H1 (cell line): ENCODE measurements around the gene CA10. TPM values are rescaled to one million over a fixed set of nuclear protein-coding genes. Genes with fewer than 3 reads are reported as not detected.

Experiments used
- CTCF ChIA-PET: fragments of 300-600 bp; sonication (Branson Sonifier 250); formaldehyde crosslinking; loops from one replicate; lab custom pipeline; 2021; ENCODE audit not compliant: partially characterized antibody; lab: Charles Lee
- POLR2A ChIA-PET: fragments of 300-600 bp; sonication (Branson Sonifier 250); formaldehyde crosslinking; loops from one replicate; lab custom pipeline; 2021; ENCODE audit warnings: inconsistent platforms; ENCODE audit not compliant: partially characterized antibody; lab: Charles Lee
- DNase-seq, 2 experiments: peaks; one replicate each; pipeline versions ENCODE4 v3.0.0 to v3.0.0-alpha.2; 2010 to 2022; ENCODE audit warnings: low spot score in 2 of 2, low read depth in 1 of 2, mixed read lengths in 1 of 2
- FAIRE-seq: peaks from 2 replicates; lab custom pipeline; 2011; peaks lifted over from hg19 to GRCh38; lab: Jason Lieb, UNC
- H2AFZ ChIP-seq: 2 replicates; pipeline ENCODE4 v1.8.1; 2012; ENCODE audit warnings: low read length, inconsistent platforms
- H2AK5ac ChIP-seq: 2 replicates; pipeline ENCODE4 v1.6.1; 2013; ENCODE audit warnings: low read depth, low read length
- H2BK120ac ChIP-seq: replicated peaks from 2 replicates; pipeline ENCODE3; 2013; ENCODE audit warnings: low read depth, low read length, inconsistent platforms
- H2BK12ac ChIP-seq: 2 replicates; pipeline ENCODE4 v1.6.1; 2013; ENCODE audit warnings: low read depth, low read length
- H2BK15ac ChIP-seq: 2 replicates; pipeline ENCODE4 v1.6.1; 2013; ENCODE audit warnings: low read length
- H2BK20ac ChIP-seq: 2 replicates; pipeline ENCODE4 v1.6.1; 2013; ENCODE audit warnings: low read length
- H2BK5ac ChIP-seq: 2 replicates; pipeline ENCODE4 v1.6.1; 2013; ENCODE audit warnings: low read depth, low read length
- H3K14ac ChIP-seq: 2 replicates; pipeline ENCODE4 v1.6.1; 2013; ENCODE audit warnings: inconsistent platforms; ENCODE audit not compliant: insufficient read length
- H3K18ac ChIP-seq: 2 replicates; pipeline ENCODE4 v1.6.1; 2013; ENCODE audit warnings: low read length; ENCODE audit errors: extremely low read depth
- H3K23ac ChIP-seq: 2 replicates; pipeline ENCODE4 v1.6.1; 2013; ENCODE audit warnings: inconsistent platforms; ENCODE audit not compliant: insufficient read length
- H3K23me2 ChIP-seq: 2 replicates; pipeline ENCODE4 v1.6.1; 2013; ENCODE audit warnings: low read depth, low read length
- H3K27ac ChIP-seq: 2 replicates; pipeline ENCODE4 v1.6.1; 2011; ENCODE audit warnings: low read depth, low read length, inconsistent platforms
- H3K27me3 ChIP-seq, 4 experiments: replicated peaks in 1 of 4; 1 replicate in 1 of 4; 2 replicates in 3 of 4; pipeline versions ENCODE4 v1.6.1 to v1.8.1; 2011 to 2013; ENCODE audit warnings: low read length in 3 of 4, mild to moderate bottlenecking in 3 of 4, inconsistent platforms in 2 of 4, mixed read lengths in 2 of 4, moderate library complexity in 1 of 4; ENCODE audit not compliant: control insufficient read depth in 3 of 4, insufficient read depth in 3 of 4; ENCODE audit errors: extremely low read depth in 1 of 4
- H3K36me3 ChIP-seq, 4 experiments: 2 replicates each; pipeline versions ENCODE4 v1.6.1 to v1.8.1; 2011 to 2013; ENCODE audit warnings: mild to moderate bottlenecking in 4 of 4, low read length in 3 of 4, moderate library complexity in 2 of 4, control low read depth in 1 of 4, inconsistent platforms in 1 of 4; ENCODE audit not compliant: insufficient read depth in 4 of 4, control insufficient read depth in 2 of 4
- H3K4ac ChIP-seq: replicated peaks from 2 replicates; pipeline ENCODE3; 2013; ENCODE audit warnings: low read length, low read depth, mixed read lengths, inconsistent platforms; ENCODE audit not compliant: insufficient read length
- H3K4me1 ChIP-seq, 4 experiments: replicated peaks in 1 of 4; 1 replicate in 1 of 4; 2 replicates in 3 of 4; pipeline versions ENCODE4 v1.6.1 to v1.8.1; 2011 to 2013; ENCODE audit warnings: low read length in 3 of 4, inconsistent platforms in 2 of 4, mixed read lengths in 1 of 4; ENCODE audit not compliant: insufficient read depth in 4 of 4, control insufficient read depth in 3 of 4
- H3K4me2 ChIP-seq, 2 experiments: 2 replicates each; pipeline versions ENCODE4 v1.6.1 to v1.8.1; 2011 to 2013; ENCODE audit warnings: low read depth in 2 of 2, low read length in 2 of 2, control low read depth in 1 of 2, inconsistent platforms in 1 of 2, mild to moderate bottlenecking in 1 of 2; ENCODE audit not compliant: insufficient read depth in 1 of 2
- H3K4me3 ChIP-seq, 4 experiments: fragments of 200-600, 300-600 bp in 1 of 4; sonication (generic), shearing (Covaris generic), sonication (Bioruptor Twin) in 1 of 4; 2 replicates each; pipeline versions ENCODE4 v1.5.1 to v1.8.1; 2011 to 2016; ENCODE audit warnings: low read length in 4 of 4, low read depth in 3 of 4, control low read depth in 2 of 4, inconsistent platforms in 2 of 4, mild to moderate bottlenecking in 2 of 4, mixed read lengths in 1 of 4, moderate library complexity in 1 of 4; ENCODE audit not compliant: insufficient read depth in 2 of 4; ENCODE audit errors: extremely low read depth in 1 of 4
- H3K56ac ChIP-seq: replicated peaks from 2 replicates; pipeline ENCODE3; 2013; ENCODE audit warnings: low read depth, mild to moderate bottlenecking, mixed read lengths, low read length, inconsistent platforms; ENCODE audit not compliant: insufficient read length
- H3K79me1 ChIP-seq: 2 replicates; pipeline ENCODE4 v1.6.1; 2013; ENCODE audit warnings: low read depth, low read length, control low read depth
- H3K79me2 ChIP-seq, 2 experiments: 2 replicates each; pipeline versions ENCODE4 v1.6.1 to v1.8.1; 2012 to 2013; ENCODE audit warnings: low read length in 2 of 2, mild to moderate bottlenecking in 2 of 2, inconsistent platforms in 1 of 2; ENCODE audit not compliant: insufficient read depth in 2 of 2, control insufficient read depth in 1 of 2
- H3K9ac ChIP-seq, 4 experiments: replicated peaks in 1 of 4; 1 replicate in 1 of 4; 2 replicates in 3 of 4; pipeline versions ENCODE4 v1.6.1 to v1.8.1; 2011 to 2013; ENCODE audit warnings: low read depth in 3 of 4, low read length in 3 of 4, control low read depth in 2 of 4, mild to moderate bottlenecking in 2 of 4, moderate library complexity in 2 of 4, inconsistent platforms in 1 of 4; ENCODE audit errors: extremely low read depth in 1 of 4
- H3K9me3 ChIP-seq, 2 experiments: 2 replicates each; pipeline versions ENCODE4 v1.6.1 to v1.8.1; 2012 to 2013; ENCODE audit warnings: mild to moderate bottlenecking in 2 of 2, moderate library complexity in 2 of 2, control low read depth in 1 of 2, inconsistent platforms in 1 of 2, low read depth in 1 of 2, low read length in 1 of 2, mixed read lengths in 1 of 2; ENCODE audit not compliant: insufficient read depth in 2 of 2
- H4K20me1 ChIP-seq, 2 experiments: replicated peaks in 1 of 2; 2 replicates each; pipeline versions ENCODE3 to v1.8.1; 2011 to 2013; ENCODE audit warnings: inconsistent platforms in 2 of 2, low read length in 2 of 2, mild to moderate bottlenecking in 1 of 2; ENCODE audit not compliant: insufficient read depth in 2 of 2, control insufficient read depth in 1 of 2
- H4K5ac ChIP-seq: 2 replicates; pipeline ENCODE4 v1.6.1; 2013; ENCODE audit warnings: low read length, low read depth, mixed read lengths, inconsistent platforms; ENCODE audit not compliant: insufficient read length
- H4K8ac ChIP-seq: 2 replicates; pipeline ENCODE4 v1.8.0; 2013; ENCODE audit warnings: mild to moderate bottlenecking, moderate library complexity, low read length, inconsistent platforms; ENCODE audit not compliant: insufficient read depth; ENCODE audit errors: extremely low read depth
- H4K91ac ChIP-seq: replicated peaks from 2 replicates; pipeline ENCODE3; 2013; ENCODE audit warnings: low read length, mixed read lengths, inconsistent platforms; ENCODE audit not compliant: insufficient read length
- CHD2 ChIP-seq: IDR thresholded peaks from 2 replicates; pipeline ENCODE4 v1.6.1; 2012; ENCODE audit warnings: low read length, improper control_type of control experiment
- TAF1 ChIP-seq: IDR thresholded peaks from 2 replicates; pipeline ENCODE4 v1.6.1; 2011; ENCODE audit warnings: mild to moderate bottlenecking, low read depth, low read length
- WGBS, 2 experiments: shearing (Covaris generic) in 1 of 2; methylation state at CpG; one replicate each; pipeline versions ENCODE4 v1.1.6 to v1.1.7; 2013 to 2015; ENCODE audit warnings: low lambda C conversion rate in 2 of 2, mixed read lengths in 2 of 2, inconsistent platforms in 1 of 2, low coverage in 1 of 2, missing lambda C conversion rate in 1 of 2; ENCODE audit not compliant: insufficient replicate concordance in 2 of 2, insufficient coverage in 1 of 2, insufficient read length in 1 of 2; ENCODE audit errors: extremely low coverage in 1 of 2, missing lambda C conversion rate in 1 of 2; 5-methylcytosine and 5-hydroxymethylcytosine counted together
- polyA plus RNA-seq, 7 experiments: library from polyadenylated mRNA; depleted of rRNA in 3 of 7; stranded (reverse) in 5 of 7; unstranded in 2 of 7; fragments of >200 nt in 5 of 7; fragments of 200-250 nt in 2 of 7; gene quantifications; 1 replicate in 5 of 7; 2 replicates in 1 of 7; 4 replicates in 1 of 7; pipeline versions ENCODE4 v1.2.1 to v1.2.3, GENCODE V29; 2011 to 2013; ENCODE audit warnings: missing spikeins in 2 of 7, mixed read lengths in 2 of 7
- total RNA-seq: library from RNA; stranded (reverse); fragmentation: NEBNext Ultra II Directional; extraction: Animal tissue kit (Norgen Biotek cat#: 25700); gene quantifications from 2 replicates; pipeline ENCODE4 v1.2.1, GENCODE V29; 2021

The CA10 gene
- total and polyA plus RNA-seq, 2 of the 8 experiments (the other 6 are each of a cell fraction or from before 2014, with no cell fraction given) = 0.60 to 0.63 TPM

DNA sequence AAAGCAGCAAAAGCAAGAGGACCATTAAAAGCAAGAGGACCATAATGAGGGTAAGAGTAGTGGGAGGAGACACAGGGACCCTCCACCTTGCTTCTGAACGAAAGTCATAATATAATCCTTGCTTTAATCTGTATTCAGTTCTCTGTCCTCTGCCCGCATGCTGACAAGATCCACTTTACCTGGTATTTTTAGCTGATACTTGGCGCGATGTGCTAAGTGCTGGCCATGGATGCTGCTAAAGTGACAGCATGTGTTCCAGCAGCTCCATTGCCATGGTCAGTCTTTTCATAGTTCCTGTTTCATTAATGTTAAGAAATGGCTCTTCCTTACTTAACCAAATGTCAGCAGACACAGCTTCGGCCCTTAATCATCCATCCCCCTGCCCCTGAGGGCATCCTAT lies 86.8 kb downstream of the CA10 start:
- Histone ChIP-seq H3K79me1 (no peaks in the 10 kb centered on the region), H3K4me3 (no peak overlapping the region), H3K56ac (no peak overlapping the region), H2BK20ac (no peak overlapping the region), H3K9ac (no peak overlapping the region), H3K18ac (no peak overlapping the region), H3K4me1 (no peaks in the 10 kb centered on the region), H3K23me2 (no peaks in the 10 kb centered on the region; the same call in 1 of the 2 replicates), H2BK5ac (no peak overlapping the region), H3K14ac (no peak overlapping the region), H3K9me3 (peaks cover 16 to 26% of the 10 kb centered on the region in 2 experiments), H4K5ac (no peak overlapping the region), H3K27ac (no peak overlapping the region), H4K8ac (no peak overlapping the region), H3K4ac (no peak overlapping the region), H2AFZ (no peak overlapping the region), H3K27me3 (no peaks in the 10 kb centered on the region), H2BK120ac (no peak overlapping the region), H3K79me2 (no peaks in the 10 kb centered on the region), H3K36me3 (no peaks in the 10 kb centered on the region), H2BK12ac (no peak overlapping the region), H4K20me1 (no peaks in the 10 kb centered on the region), H4K91ac (no peak overlapping the region), H3K4me2 (no peak overlapping the region), H3K23ac (no peak overlapping the region), H2AK5ac (no peak overlapping the region), H2BK15ac (no peak overlapping the region)
- CTCF ChIA-PET = interaction anchor here (1.7 kb wide), 1 partner anchor 211 kb away, joined by 3 read pairs; no protein-coding TSS in a partner anchor
- POLR2A ChIA-PET = no interaction called here
- TF ChIP-seq CHD2 = no peak
- no peak for TF ChIP-seq TAF1
- 94% methylated on average over 5 of the region's 5 CpGs; no CpG with 5 or more reads in 1 of the 2 experiments for WGBS, 2 experiments
- FAIRE-seq = no peak
- DNase-seq = no peak
